SH-SY5Y (cell line): ENCODE measurements around the gene ANO4.

Experiments
- GATA2 ChIP-seq: IDR thresholded peaks from 2 replicates; pipeline ENCODE4 v1.6.1; 2011; ENCODE audit warnings: mild to moderate bottlenecking, low read depth, low read length
- GATA3 ChIP-seq: IDR thresholded peaks from 2 replicates; pipeline ENCODE4 v1.6.1; 2011; ENCODE audit warnings: low read depth, mild to moderate bottlenecking, low read length, moderate library complexity

DNA sequence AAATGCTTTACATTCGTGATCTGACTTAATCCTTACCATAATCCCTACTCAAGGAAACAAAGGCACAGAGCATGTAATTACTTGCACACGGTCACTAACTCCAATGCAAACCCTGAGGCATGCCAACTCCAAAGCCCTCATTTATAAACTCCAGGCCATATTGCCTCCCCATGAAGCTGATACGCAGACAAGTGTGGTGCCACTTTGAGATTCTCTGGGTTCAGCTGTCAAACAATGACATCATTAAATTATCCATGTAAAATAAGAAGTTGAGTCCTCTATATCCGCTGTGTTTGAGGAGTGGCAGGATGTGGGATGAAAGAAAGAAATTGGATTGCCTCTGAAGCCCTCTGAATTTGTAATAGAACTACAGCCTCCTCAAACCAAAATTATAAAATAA lies 62.8 kb downstream of the ANO4 start:
- no peak for TF ChIP-seq GATA2
- no peak for TF ChIP-seq GATA3
